ENCODE measurements around the gene HOXA3.

Gene HOXA3

DNA sequence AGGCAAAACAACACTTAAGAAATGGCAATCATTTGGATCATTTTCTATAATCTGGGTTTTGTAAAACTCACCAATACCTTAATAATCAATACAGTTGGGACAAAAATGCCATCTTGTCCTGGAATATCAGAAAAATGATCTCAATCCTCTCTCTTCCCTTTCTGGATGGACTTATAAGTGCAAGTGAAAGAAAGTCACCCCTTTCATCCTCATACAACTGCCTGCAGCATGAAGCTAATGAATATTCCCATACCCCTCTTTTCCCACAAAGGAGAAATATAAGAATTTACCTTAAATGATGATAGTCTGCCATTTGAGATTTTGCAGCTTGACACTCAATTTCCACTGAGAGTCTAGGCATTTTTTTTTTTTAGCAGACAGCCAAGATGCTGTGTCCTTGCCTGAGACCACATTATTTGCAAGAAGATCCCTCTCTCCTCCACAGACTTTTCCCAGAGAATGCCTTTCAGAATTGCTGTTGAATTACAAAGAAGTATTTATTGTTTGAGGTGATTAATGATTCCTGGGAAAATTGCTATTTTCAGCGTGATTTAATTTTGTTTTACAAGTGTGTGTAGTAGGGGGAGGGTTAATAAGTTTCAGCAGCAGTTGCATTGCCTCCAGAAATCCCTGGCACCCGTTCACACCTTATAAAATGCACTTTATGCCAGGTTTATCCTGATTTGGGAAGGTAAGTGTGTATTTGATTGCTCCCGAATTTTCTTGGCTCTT, 25.6 kb downstream of the HOXA3 start:
- DNase-seq = no peak

DNA sequence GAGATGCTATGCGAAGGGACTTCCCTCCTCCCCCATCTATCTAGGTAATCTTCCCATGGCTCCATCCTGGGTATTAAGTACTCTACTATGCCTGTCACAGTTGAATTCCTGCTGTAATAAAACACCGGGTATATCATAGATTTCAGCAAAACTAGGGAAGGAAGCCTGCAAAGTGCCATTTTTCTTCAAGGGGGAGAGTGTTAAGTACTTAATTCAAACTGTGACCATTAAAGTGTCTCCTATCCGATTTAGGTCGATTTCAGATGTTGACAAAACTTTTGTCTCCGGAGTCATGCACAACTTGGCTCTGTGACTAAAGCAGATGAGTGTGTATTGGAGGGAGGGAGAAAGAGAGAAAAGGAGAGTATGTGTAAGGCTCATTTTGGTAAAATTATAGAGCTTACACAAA, 26.4 kb downstream of the HOXA3 start:
- no peak for DNase-seq

DNA sequence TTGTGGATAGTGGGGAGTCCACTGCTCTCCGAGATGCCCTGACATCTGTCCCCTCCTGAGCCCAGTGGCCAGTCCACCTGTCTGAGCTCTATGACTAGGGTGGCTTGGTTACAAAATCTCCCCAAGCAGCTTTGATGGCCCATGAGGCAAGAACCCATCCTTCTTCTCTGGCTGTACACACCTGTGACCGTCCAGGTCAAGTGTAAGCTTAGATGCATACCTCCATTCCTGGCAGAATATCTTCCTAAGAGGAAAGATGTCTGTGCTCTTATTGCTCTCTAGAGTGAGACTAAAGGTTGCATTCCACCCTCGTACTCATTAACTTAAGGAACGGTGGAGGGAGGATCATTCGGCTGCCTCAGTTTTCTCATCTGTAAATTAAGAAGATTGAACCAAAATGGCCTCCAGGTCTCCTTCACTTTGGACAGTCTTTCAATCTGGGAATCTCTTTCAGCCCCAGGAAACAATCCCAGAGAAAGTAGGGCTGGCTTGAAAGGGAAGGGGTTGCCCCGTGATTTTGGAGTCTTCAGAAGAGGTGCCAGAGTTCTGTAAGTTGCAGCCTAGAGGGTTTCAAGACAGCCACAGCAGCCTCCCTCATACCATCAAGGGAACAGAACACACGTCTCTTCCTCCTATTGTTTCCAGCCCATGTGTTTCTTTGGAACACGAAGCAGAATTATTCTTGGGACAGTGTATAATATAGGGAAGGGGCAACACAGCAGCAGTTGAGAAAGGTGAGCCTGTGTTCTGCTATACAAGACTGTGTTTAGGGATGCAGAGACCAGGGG, 27.3 kb downstream of the HOXA3 start:
- no peak for DNase-seq

DNA sequence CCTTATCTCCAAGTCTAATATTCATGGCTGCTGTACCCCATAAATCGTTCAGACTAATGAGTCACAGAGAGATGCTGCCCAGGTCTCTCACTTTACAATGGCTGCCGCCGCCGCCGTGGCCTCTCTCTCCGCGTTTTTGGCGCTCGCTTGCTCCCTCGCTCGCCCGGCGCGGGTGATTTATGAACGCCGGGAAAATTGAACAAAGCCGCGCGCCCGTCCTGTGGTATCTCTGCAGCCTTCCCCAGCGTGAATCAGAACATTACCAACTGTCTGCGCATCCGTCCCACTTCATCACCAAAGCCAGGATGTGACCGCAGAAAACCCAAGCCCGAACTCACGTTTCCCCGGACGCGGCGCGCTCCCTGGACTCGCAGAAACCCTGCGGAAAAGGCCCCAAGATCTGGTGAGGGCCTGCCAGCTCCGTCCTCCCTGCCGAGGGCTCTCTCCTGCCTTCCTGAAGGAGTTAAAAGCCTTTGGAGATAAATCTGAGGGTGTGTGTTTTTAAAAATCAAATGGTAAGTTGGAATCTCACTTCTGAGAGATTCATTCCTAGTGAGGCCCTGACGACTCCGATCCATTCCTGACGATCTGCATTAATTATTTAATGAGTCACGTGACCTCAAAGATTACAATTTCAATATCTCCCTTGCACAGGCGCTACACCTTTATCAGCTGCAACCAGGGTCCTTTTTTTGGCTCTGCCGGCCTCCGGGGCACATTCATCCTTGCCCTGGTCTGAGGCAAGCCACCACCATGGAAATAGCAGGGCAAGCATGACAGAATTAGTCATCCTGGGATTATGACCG, 28.1 kb downstream of the HOXA3 start:
- no peak for DNase-seq

DNA sequence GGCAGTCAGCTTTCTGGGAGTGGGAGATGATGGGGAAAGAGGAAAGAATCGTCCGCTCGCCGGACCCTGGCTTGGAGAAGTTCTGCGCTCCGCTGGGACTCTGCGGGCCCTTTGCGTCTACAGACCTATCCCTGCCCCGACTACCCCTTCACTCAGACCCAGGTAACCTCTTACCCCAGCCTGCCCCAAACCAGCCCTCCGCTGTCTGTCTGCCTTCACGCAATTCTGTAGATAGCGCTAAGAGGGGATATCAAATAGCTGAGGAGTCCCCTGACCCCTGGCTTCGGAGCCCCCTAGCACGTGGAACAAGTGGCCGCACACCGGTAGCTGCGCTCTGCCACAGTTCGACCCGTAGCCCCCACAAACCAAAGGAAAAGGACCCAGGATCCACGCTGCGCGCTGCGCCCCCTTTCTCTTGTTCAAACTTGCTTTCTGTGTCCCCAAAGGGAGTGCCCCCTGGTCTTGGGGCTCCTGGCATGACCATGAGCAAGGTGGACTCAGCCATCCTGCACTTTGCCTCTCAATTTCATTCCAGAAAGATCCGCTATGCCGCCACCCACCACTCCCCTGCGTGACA, 28.8 kb downstream of the HOXA3 start:
- DNase-seq = no peak

DNA sequence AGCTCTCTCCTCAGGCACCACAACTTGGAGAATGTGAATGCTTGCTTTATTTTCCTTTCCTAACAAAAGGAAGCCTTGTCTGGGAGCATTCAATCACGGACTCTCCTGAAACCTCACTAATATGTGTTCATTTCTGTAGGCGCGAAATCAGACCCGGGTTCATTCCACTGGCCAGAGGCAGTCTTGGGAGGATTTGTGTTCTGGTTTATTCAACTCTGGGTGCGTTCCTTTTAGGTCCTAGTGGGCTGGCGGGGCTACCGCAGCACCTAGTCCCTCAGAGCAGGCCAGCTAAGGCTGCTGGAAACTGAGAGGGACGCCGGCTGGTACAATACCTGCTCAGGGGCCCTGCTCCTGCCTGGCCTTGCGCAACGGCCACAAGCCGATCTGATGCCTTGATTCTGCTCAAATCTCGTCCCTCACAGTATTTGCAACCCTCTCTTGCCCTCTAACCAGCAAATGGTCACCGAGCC, 29.3 kb downstream of the HOXA3 start:
- DNase-seq = peak; percentile 54

DNA sequence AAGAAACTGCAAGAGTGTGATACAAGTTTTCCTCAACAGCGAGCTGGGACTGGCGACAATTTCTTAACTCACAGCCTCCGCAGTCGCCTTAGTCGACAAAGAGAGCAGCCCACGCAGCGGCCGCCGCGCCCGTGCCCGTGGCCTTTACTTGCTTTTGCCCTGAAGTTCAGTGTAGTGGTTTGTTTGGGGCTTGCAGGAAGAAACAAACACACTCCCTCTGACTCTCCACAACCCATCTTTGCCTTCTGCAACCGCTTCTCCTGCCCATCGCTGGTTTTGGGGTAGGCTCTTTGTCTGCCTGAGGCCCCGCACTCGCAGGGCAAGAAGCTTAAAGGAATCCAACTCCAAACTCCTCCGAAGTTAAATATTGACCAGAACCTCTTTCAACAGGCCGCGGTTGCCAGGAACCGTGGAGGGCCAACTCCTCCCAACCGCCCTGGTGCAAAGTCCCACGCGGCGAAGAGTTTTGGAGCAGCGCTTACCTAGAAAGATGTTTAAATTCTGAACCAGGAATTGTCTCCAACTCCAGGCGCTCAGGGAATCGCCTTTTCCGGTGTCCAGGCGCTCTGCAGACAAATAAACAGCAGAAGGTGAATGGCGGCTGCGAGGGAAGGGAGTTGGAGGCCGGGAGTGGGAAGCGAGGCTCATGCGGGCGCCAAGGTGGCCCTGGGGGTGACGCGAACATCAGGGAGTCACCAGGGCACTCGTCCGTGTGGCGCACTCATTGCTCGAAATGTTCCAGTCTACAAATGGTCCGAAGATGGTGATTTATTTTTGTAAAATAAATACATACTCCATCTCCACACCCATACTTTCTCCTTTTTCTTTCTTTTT, 30.1 kb downstream of the HOXA3 start:
- DNase-seq = peak; percentile 75

DNA sequence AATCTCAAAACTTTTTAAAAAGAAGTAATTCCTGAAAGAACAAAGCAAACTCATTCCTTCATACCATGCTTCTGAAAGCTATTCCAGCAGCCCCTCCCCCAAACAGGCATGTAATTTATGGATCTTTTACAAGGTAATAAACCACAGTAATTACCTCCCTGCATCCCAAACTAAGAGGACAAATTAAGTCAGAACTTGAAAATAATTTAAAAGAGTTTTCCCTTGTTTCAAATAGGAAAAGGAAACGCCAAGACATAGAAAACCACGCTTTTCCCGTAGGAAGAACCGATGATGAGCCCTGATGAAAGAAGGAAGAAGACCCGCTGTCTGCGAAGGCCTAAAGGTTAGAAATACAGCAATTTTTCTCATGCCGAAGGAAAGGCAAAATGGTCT, 30.7 kb downstream of the HOXA3 start:
- no peak for DNase-seq

DNA sequence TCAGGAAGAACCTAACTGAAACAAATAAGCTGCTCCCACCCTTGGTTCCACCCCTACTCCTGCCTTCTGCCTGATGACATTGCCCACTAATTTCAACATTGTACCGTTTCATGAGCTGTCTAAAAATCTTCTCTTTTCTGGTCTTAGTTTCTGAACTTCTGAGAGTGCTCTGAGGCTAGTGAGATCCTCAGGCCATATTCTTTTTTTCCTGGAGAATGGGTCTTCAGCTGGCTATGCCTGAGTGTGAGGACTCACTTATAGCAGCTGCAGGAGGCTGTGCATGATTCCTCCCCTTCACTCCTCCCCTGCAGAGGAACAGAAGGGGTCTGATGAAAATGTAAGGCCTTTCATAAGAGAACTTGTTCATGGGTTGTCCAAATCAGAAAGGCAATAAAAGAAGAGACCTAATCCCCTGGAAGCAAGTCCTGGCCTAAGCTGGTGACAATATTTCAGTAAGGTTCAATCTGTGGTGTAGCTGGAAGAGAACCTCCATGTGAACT, 32.9 kb downstream of the HOXA3 start:
- no peak for DNase-seq

DNA sequence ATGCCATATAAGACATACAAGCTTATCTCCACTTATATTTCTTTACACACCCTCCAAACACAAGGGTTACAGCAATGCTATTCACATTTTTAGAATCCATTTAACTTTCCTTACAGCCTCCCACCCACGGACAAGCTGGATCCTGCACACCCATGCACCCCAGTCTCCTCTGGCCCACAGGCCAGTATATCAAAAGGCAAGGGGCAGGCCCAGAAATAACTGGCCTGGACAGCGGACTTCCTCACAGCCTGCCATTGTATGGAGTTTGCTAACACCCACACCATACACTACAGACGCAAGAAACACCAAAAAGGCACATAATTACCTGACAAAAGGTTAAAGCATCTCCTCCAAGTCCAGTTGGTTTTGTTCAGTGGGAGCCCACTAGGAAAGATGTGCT, 33.8 kb downstream of the HOXA3 start:
- DNase-seq = no peak

DNA sequence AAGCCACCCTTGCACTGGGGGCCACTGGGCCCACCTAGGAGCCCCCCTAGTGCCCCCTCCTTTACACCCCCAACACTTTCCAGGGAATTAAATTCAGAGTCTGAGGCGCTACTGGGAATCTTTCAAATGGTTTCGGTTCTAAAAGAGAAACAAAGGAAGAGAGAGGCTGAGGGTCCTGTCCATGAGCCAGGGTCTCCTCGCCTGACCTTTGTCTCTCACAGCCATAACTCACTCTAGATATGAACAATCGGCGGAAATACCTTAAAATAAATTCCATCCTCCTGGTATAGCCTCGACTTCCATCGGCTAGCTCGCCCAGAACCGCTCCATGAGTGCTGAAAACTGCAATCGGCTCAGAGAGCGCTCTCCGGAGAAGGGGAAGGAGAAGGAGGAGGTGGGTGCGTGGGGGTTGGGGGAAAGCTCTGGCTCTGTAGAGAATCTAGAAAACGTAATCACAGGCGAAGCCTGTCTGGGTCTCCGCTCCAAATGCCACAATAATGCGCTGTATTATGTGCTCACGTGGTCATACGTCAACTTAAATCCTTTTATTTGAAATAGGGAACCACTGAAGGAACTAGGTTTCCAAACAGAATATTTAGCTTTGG, 34.4 kb downstream of the HOXA3 start:
- DNase-seq = no peak

DNA sequence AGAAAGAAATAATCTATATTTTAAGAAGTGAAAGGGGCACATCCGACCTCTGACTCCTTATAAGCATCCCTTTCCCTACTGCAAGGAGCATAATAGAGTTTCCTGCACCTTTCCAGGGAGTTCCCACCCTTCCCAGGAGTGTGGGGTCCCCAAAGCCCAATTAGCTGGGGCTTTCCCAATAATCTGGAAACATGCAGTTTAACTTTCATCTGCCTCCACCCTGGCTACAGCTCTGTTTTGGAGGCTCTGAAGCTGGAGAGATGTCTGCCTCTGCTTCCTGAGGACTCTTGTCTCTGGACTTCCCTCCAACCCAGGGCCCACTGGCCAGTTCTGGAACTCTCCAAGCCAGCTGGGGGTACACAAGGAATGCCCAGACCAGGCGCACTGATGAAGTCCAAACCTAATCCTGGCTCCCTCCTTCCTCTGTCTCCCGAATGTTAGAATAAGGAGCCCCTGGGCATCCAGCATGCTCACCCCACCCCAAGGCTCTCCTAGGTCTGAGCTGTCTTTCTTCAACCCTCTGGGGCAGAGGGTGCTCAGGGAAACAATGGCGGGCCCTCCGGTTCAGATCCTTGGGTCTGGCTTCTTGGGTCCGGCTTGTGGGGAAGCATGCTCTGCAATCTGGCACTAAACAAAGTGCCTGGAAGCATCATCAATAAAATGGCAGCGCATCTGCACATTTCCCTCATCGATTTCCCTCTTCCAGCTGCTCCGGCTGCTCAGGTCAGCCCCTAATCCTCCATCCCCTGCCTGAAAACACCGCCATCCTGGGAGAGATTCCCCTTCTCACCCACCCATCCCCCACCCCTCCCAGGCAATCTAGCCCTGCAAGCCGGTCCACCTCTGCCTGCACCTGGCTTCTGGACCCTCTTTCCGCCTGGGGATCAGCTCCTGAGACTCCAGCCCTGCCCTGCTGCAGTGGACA, 35.2 kb downstream of the HOXA3 start:
- DNase-seq = no peak

DNA sequence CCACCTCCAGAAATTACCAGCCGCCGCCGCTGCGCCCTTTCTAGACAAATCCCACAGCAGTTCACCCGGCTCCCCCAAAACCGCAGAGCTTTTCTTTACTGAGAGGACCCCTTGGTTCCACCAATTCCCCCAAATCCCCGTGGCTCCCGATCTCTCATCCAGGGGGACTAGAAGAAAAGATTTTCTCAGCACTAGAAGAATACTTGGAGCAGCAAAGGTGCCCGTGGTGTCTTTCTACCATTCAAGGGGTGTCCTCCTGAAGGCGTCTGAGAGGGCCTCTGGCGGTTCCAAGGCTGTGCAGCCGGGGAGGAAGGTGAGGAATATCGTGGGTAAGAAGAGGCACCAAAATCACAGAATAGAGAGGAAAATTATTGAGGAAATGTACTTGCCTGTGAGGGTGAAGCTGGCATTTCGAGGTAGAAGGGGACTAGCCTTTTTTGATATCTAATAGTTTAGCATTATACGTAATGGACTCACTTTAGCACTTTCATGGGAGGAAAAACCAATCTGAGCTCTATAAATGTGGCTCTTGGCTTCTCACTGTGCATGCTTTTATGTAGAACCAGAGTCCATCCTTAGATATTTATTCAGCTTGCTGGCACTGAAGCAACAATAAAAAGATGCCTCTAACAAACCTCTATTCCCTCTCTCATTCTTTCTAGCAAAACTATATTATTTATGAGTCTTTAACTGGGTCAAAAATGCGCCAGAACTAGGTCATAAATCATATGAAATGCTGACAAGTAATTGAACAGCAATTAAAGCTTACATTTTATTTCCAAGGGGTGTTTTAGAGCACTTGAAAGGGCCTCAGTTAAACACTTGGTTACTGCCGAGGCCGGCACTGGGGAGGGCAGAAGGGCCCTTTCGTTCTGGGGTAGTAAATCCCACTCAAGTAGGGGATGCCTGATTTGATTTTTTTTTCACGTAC, 36.1 kb downstream of the HOXA3 start:
- DNase-seq = no peak

DNA sequence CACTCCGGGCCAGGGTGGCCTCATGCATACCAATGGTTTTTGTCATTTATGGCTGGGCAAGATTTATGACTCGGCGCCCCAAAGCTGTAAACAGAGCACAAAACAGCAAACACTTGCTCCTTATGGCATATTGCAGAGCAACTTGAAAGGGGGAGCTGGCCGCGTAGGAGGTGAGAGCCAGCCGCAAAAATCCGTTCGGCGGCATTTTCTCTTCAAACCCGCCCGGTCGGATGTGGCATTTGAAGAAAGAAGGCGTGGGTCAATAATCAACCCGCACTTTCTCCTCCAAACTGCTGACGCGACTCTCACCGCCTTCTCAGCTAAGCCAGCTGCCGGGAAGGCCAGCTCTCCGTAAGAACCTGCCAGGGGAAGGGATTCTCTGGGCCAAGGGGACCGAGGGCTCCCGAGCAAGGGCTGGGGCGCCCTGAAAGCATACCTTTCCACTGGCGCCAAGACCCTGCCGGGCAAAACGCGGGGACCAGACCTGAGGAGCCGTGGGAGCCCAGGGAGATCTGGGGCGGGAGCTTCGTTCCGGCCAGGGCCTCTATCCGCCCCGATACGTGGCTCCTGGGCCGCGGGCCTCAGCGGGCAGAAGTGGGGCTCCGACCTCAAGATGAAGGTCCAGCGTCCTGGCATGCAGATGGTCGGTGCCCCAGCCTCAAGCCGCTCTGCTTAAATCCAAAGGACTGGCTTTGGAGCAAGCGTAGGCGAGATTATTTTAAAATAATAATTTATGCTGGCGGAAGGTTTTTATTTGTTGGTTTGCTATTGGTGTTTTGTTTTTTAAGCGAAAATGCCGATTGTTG, 37.0 kb downstream of the HOXA3 start:
- DNase-seq = peak; percentile 64

DNA sequence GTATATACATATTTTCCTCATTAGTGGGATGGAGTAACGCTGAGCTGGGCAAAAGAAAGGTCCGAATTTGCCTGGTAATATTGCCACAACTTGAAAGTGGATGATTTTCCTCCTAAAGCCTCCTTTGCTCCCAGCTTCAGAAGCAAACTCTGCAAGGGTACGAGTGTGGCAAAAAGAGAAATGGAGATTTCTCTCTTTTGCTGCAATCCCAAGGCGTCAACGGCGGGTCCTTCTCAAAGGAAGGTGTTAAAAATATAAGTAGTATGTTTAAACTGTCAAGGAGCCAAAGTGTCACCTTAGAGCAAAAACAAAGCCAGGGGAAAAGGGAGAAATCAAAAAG, 37.5 kb downstream of the HOXA3 start:
- DNase-seq = no peak

DNA sequence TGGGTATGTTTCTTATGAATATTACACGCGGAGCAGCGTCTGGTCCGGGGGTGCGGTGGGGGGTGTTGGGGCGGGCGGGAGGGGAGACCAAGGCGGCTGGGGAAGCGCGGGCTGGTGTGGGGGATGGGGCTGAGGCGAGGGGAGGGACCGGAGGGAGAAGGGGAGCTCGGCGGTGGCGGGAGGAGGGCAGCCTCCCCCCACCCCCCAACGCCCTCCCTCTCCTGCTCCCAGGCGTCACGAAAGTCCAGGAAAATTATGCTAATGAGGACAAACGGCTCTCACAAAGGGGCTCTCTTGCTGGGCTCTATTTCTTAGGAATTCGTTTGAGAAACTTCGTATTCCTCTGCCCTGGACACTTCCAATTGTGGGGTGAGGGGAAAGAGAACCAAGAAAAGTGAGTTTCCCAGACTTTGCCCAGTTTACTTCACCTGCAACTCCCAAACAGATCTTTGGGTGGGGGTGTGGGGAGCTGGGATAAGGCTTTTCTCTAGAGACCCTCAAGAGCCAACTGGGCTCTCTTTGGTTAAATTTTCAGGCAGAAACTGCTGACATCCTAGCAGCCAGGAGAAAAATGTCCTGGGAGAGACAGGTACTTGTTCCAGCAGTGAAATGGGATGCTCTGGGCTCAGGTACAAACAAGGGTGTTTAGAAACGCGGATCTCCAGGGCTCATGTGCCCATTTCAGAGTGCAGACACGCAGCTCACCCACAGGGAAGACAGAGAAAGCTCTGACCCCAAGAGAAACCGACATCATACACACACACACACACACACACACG, 38.2 kb downstream of the HOXA3 start:
- DNase-seq = peak; percentile 68
